H1 (cell line): Measurements from ENCODE around the gene OOSP3. TPM values are rescaled to one million over a fixed set of nuclear protein-coding genes. Genes with fewer than 3 reads are reported as not detected.

ENCODE experiments used
- CHD7 ChIP-seq: fragments of 300-600 bp; sonication (generic); IDR thresholded peaks from 2 replicates; pipeline ENCODE4 v1.7.1; 2012; ENCODE audit warnings: low read length, moderate library complexity, mild to moderate bottlenecking, inconsistent platforms; ENCODE audit not compliant: insufficient replicate concordance
- EGR1 ChIP-seq: IDR thresholded peaks from 2 replicates; pipeline ENCODE4 v1.6.1; 2011; ENCODE audit warnings: low read depth, low read length, borderline replicate concordance
- RNF2 ChIP-seq: fragments of 200-900, 300-1000 bp; sonication (generic); IDR thresholded peaks from 2 replicates; pipeline ENCODE4 v1.7.1; 2016; ENCODE audit warnings: borderline replicate concordance, low read depth, mild to moderate bottlenecking, antibody characterized with exemption, low read length; ENCODE audit not compliant: poor library complexity, severe bottlenecking; ENCODE audit errors: missing control alignments
- RXRA ChIP-seq: IDR thresholded peaks from 2 replicates; pipeline ENCODE4 v1.6.1; 2011; ENCODE audit warnings: low read depth, mild to moderate bottlenecking, low read length, moderate library complexity; ENCODE audit not compliant: insufficient read depth
- TCF12 ChIP-seq: IDR thresholded peaks from 2 replicates; pipeline ENCODE4 v1.6.1; 2011; ENCODE audit warnings: low read depth, mild to moderate bottlenecking, low read length
- ZNF274 ChIP-seq: IDR thresholded peaks from 2 replicates; pipeline ENCODE4 v1.7.0; 2012; ENCODE audit warnings: low read length, borderline replicate concordance; ENCODE audit errors: extremely low read depth
- polyA plus RNA-seq, 7 experiments: library from polyadenylated mRNA; depleted of rRNA in 3 of 7; stranded (reverse) in 5 of 7; unstranded in 2 of 7; fragments of >200 nt in 5 of 7; fragments of 200-250 nt in 2 of 7; gene quantifications; 1 replicate in 5 of 7; 2 replicates in 1 of 7; 4 replicates in 1 of 7; pipeline versions ENCODE4 v1.2.1 to v1.2.3, GENCODE V29; 2011 to 2013; ENCODE audit warnings: missing spikeins in 2 of 7, mixed read lengths in 2 of 7
- total RNA-seq: library from RNA; stranded (reverse); fragmentation: NEBNext Ultra II Directional; extraction: Animal tissue kit (Norgen Biotek cat#: 25700); gene quantifications from 2 replicates; pipeline ENCODE4 v1.2.1, GENCODE V29; 2021

OOSP3 gene
- total and polyA plus RNA-seq, 2 of the 8 experiments (the other 6 are each of a cell fraction or from before 2014, with no cell fraction given), result not detected

GRCh38 chr11:59938132-59938531 lies 59.5 kb downstream of the OOSP3 start, which contains the start of gene OOSP1 (continued):
- TF ChIP-seq EGR1 (no peak), ZNF274 (no peak), RNF2 (no peak), CHD7 (no peak), RXRA (no peak), TCF12 (no peak)
